HG02610 (cell line): ENCODE results near the gene PSD4.

Experiments used
- ATAC-seq: cut with Tn5 transposase; IDR thresholded peaks from one replicate; pipeline ENCODE4 v1.9.1; 2021; ENCODE audit warnings: mild to moderate bottlenecking, moderate library complexity; ENCODE audit not compliant: unreplicated experiment

Gene PSD4

GRCh38 chr2:113258471-113259147, 84.8 kb downstream of the PSD4 start:
- ATAC-seq, result no peak
